Esophagus (tissue), 2 donors: ENCODE results near the gene SRC. TPM values are rescaled to one million over a fixed set of nuclear protein-coding genes. Genes with fewer than 3 reads are reported as not detected.
A peak's percentile ranks its signal among the peaks of the same experiment; 100 is the strongest.

ENCODE experiments used
- H3K27ac ChIP-seq, 2 donors: one replicate each; pipeline ENCODE4 v1.5.1; 2013; ENCODE audit warnings: low read depth in 2 of 2, mild to moderate bottlenecking in 2 of 2, inconsistent platforms in 1 of 2, low read length in 1 of 2, moderate library complexity in 1 of 2
- H3K27me3 ChIP-seq, 2 donors: one replicate each; pipeline ENCODE4 v1.6.1; 2013; ENCODE audit warnings: low read length in 2 of 2, control low read depth in 1 of 2, mild to moderate bottlenecking in 1 of 2; ENCODE audit not compliant: insufficient read depth in 2 of 2, control insufficient read depth in 1 of 2
- H3K36me3 ChIP-seq, 2 donors: one replicate each; pipeline ENCODE4 v1.6.1; 2013; ENCODE audit warnings: low read length in 1 of 2; ENCODE audit not compliant: control insufficient read depth in 2 of 2, insufficient read depth in 2 of 2
- H3K4me1 ChIP-seq, 2 donors: one replicate each; pipeline ENCODE4 v1.6.1; 2013; ENCODE audit warnings: low read length in 1 of 2; ENCODE audit not compliant: control insufficient read depth in 2 of 2, insufficient read depth in 2 of 2
- H3K4me3 ChIP-seq, 2 donors: one replicate each; pipeline ENCODE4 v1.5.1; 2013; ENCODE audit warnings: low read length in 2 of 2, mild to moderate bottlenecking in 2 of 2, low read depth in 1 of 2, moderate library complexity in 1 of 2
- H3K9me3 ChIP-seq, 2 donors: one replicate each; pipeline ENCODE4 v1.6.1; 2013; ENCODE audit warnings: mild to moderate bottlenecking in 2 of 2, low read depth in 1 of 2, low read length in 1 of 2, moderate library complexity in 1 of 2; ENCODE audit not compliant: control insufficient read depth in 2 of 2, insufficient read depth in 1 of 2
- WGBS, 2 donors: extraction: QIAGEN DNeasy Blood & Tissue Kit; methylation state at CpG; one replicate each; pipeline ENCODE4 v1.1.7; 2013; 5-methylcytosine and 5-hydroxymethylcytosine counted together
- polyA plus RNA-seq, 2 donors: library from polyadenylated mRNA; stranded (reverse); fragments of 200-250 nt; gene quantifications; one replicate each; pipeline ENCODE4 v1.2.3, GENCODE V29; 2013
- donor health status: healthy with polysubstance abuse.
- donor health status: Bipolar disorder and iron deficiency.

Gene SRC
- polyA plus RNA-seq, 2 donors: 26.9 to 59.4 TPM

DNA sequence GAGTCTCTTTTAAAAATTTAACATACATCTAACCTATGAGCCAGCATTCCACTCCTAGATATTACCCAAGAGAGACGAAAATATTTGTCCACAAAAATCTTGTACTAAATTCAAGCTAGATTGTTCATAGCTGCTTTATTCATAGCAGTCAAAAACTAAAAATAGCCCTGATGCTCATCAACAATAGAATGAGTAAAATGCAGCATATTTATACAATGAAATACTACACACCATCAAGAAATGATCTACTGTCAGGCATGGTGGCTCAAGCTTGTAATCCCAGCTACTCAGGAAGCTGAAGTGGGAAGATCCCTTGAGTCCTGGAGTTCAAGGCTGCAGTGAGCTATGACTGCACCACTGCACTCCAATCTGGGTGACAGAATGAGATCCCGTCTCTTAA lies 22.0 kb upstream of the SRC start:
- no peak overlapping the region for H3K4me3 ChIP-seq
- no peaks in the 10 kb centered on the region for H3K4me1 ChIP-seq
- H3K27ac ChIP-seq: no peak overlapping the region
- 54 to 68% methylated on average over 2 of the region's 2 CpGs for WGBS, 2 donors
- H3K36me3 ChIP-seq: no peaks in the 10 kb centered on the region
- H3K9me3 ChIP-seq: no peaks in the 10 kb centered on the region
- H3K27me3 ChIP-seq: no peaks in the 10 kb centered on the region

DNA sequence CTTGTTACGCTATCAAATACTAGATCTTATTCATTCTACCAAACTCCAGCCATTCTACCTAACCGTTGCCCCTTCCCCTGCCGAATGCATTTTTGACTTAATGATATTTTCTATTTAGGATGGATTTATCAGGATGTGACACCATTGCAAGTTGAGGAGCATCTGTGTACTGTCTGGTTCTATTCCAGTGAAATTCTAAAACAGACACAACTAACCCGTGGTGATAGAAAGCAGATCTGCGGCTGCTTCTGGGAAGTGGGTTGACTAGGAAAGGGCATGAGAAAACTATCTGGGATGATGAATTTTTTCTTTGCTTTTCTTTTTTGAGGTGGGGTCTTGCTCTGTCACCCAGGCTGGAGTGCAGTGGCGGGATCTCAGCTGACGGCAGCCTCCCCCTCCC lies 20.7 kb upstream of the SRC start:
- no peaks in the 10 kb centered on the region for H3K9me3 ChIP-seq
- H3K4me3 ChIP-seq: no peak overlapping the region
- no peak overlapping the region for H3K27ac ChIP-seq
- no peaks in the 10 kb centered on the region for H3K4me1 ChIP-seq
- 91 to 95% methylated on average over 7 of the region's 7 CpGs for WGBS, 2 donors
- no peaks in the 10 kb centered on the region for H3K36me3 ChIP-seq
- H3K27me3 ChIP-seq: no peaks in the 10 kb centered on the region

DNA sequence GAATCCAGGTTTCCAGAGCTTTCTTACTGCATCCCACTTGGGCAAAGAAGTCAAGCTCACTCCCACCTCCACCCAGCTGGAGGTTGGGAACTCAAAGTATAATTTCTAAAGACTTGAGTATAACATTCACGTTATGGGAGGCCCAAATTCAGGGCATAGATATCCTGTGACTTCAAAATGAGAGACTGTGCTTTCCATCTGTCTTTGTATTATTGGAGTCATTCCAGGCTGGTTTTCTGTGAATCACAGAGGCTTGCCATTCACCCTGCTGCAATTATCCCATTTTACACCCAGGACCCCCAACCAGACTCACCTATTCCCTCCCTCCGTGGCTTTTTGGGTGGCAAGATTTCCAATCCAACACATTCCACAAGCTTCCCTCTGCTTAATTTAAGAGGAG lies 19.3 kb upstream of the SRC start:
- Histone ChIP-seq H3K27me3 (no peaks in the 10 kb centered on the region), H3K27ac (no peak overlapping the region), H3K9me3 (no peaks in the 10 kb centered on the region), H3K36me3 (no peaks in the 10 kb centered on the region), H3K4me1 (no peaks in the 10 kb centered on the region), H3K4me3 (no peak overlapping the region)
- WGBS, 2 donors: 75 to 77% methylated on average over 2 of the region's 2 CpGs

DNA sequence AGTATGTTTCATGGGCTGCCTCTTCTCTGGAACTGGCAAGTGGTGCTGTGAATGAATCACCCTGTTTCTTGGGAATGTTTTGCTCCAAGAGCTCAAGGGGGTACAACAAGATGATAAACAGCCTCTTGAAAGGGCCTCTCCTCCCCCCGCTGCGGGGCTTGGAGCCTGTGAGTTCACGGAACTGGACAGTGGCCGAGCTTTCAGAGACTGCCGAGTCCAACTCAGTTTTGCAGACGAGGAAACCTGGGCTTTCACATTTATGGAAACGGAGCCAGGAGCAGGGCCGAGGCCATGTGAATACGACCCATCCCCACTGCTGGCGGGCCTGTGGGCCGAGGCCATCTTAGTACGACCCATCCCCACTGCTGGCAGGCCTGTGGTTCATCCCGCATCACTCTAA lies 18.2 kb upstream of the SRC start:
- Histone ChIP-seq H3K4me3 (no peak overlapping the region), H3K27me3 (no peaks in the 10 kb centered on the region), H3K36me3 (no peaks in the 10 kb centered on the region), H3K9me3 (no peaks in the 10 kb centered on the region), H3K27ac (peak overlapping the region; percentile 18 to 63), H3K4me1 (peaks cover 5 to 6% of the 10 kb centered on the region in 2 donors)
- 73 to 79% methylated on average over 13 of the region's 13 CpGs for WGBS, 2 donors

DNA sequence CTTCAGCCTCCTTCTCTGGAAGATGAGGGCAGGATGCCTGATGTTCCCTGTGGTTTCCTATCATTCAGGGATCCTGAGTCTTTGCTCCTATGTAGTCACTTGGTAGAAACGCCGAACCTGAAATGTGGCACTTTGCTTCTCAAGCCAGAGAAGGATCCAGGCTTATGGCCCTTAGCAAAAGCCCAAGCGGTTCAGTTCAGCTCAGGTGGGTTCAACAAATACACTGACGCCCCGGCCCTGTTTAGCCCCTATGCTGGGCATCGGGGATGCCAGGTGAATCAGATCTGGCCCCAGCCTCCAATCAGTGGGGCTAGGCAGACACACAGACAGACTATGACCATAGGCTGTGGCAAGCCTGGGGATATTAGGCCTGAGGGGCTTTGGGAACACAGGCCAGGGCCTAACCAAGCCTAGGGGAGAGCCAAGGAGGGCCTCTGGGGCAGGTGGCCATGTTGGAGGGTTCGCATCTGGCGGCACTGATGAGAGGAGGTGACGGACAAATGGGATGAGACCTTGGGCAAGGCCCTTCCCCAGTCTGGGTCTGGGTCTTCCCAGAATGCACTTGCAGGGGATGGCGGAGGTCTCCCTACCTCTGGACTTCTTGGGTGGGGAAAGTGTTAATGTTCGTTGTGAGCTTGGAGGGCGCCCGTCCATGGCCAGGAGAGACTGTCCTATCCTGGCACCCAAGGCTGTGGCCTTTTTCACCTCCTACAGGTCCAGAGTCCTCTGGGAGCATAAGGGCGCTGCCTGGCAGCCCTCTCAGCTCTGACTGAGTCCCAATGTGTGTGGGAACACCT lies 17.6 kb upstream of the SRC start:
- H3K27ac ChIP-seq: peak overlapping the region; percentile 18 to 63

DNA sequence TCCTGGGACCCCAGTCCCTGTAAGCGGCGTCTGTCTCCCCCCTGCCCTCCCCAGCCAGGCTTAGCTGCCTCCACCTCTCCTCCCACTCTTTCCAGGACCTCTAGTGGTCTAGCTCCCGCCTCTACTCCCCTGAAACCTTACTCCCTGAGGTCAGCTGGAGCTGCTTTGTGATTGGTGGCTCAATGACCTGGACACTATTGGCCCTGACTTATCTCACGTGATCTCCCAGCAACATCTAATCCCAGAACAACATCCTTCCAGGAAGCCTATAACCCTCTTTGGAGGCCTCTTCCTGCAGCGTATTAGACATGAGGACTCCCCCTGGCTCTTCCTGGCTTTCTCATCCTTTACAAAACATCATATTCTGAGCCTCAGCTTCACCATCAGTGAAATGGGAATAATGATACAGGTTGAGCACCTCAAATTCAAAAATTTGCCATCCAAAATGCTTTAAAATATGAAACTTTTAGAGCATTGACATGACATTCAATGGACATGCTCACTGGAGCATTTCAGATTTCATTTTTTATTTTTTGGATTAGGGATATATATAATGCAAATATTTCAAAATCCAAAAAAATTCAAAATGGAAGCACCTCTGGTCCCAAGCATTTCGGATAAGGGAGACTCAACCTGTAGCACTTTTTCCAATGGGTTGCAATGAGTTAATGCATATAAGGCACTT lies 16.3 kb upstream of the SRC start:
- Histone ChIP-seq H3K27me3 (no peaks in the 10 kb centered on the region), H3K27ac (no peak overlapping the region), H3K4me3 (no peak overlapping the region), H3K36me3 (no peaks in the 10 kb centered on the region), H3K4me1 (peaks cover 5 to 6% of the 10 kb centered on the region in 2 donors), H3K9me3 (no peaks in the 10 kb centered on the region)
- 80 to 85% methylated on average over 6 of the region's 6 CpGs for WGBS, 2 donors

More for the DNA sequence above, 17.6 kb upstream of the SRC start:
- H3K4me3 ChIP-seq: no peak overlapping the region
- no peaks in the 10 kb centered on the region for H3K36me3 ChIP-seq
- WGBS, 2 donors: 91 to 92% methylated on average over 14 of the region's 14 CpGs
- no peaks in the 10 kb centered on the region for H3K9me3 ChIP-seq
- H3K27me3 ChIP-seq: no peaks in the 10 kb centered on the region
- H3K4me1 ChIP-seq: peaks cover 5 to 6% of the 10 kb centered on the region in 2 donors

DNA sequence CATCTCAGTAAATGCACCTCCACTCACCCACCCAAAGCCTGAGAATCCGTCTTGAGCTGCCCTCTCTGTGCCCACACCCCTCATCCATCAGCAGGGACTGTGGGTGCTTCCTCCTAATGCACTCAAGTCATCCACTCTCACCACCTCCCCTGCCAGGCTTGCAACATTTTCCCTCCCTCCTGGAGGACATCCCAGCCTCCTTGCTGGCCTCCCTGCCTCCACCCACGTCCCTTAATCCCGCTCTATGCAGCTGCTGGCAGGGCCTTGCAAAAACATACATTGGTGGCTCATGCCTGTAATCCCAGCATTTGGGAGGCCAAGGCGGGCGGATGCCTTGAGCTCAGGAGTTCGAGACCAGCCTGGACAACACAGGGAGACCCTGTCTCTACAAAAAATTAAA lies 15.6 kb upstream of the SRC start:
- H3K27me3 ChIP-seq: no peaks in the 10 kb centered on the region
- no peaks in the 10 kb centered on the region for H3K9me3 ChIP-seq
- no peak overlapping the region for H3K27ac ChIP-seq
- H3K4me3 ChIP-seq: no peak overlapping the region
- peaks cover 5 to 6% of the 10 kb centered on the region in 2 donors for H3K4me1 ChIP-seq
- 90% methylated on average over 6 of the region's 6 CpGs for WGBS, 2 donors
- H3K36me3 ChIP-seq: no peaks in the 10 kb centered on the region

DNA sequence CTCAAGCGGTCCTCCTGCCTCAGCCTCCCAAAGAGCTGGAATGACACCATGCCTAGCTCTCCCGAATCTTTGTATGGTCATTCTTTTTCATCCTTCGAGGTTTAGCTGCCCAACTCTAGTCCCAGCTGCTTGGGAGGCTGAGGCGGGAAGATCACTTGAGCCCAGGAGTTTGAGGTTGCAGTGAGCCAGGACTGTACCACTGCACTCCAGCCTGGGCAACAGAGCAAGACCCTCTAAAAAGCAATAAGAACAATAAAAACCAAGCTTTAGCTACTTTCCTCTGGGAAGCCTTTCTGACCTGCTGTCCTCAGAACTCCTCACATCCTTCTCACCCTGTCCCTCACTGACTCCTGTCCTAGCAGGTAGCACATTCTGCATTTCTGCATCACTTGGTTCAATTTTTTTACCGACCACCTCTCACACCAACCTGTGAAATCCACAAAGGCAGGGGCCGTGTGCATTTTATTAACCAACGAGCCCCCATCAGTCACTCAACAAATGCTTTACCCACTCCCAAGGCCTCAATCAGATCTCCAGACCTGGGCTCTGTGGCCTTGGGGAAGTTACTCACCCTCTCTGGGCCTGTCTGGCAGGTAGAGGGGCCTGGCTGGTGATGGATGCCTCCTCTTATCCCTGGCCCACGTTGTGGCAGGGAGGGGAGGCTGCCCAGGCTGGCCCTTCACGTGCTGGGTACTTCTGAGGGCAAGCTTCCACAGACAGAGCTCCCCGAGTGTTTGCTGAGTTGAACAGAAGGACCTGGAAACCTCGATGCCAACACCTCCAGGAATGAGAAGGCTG lies 14.7 kb upstream of the SRC start:
- Histone ChIP-seq H3K4me1 (peaks cover 5 to 11% of the 10 kb centered on the region in 2 donors), H3K27ac (peak overlapping the region; percentile 25 to 69), H3K4me3 (no peak overlapping the region), H3K36me3 (no peaks in the 10 kb centered on the region), H3K27me3 (no peaks in the 10 kb centered on the region), H3K9me3 (no peaks in the 10 kb centered on the region)
- WGBS, 2 donors: 71 to 75% methylated on average over 11 of the region's 11 CpGs

DNA sequence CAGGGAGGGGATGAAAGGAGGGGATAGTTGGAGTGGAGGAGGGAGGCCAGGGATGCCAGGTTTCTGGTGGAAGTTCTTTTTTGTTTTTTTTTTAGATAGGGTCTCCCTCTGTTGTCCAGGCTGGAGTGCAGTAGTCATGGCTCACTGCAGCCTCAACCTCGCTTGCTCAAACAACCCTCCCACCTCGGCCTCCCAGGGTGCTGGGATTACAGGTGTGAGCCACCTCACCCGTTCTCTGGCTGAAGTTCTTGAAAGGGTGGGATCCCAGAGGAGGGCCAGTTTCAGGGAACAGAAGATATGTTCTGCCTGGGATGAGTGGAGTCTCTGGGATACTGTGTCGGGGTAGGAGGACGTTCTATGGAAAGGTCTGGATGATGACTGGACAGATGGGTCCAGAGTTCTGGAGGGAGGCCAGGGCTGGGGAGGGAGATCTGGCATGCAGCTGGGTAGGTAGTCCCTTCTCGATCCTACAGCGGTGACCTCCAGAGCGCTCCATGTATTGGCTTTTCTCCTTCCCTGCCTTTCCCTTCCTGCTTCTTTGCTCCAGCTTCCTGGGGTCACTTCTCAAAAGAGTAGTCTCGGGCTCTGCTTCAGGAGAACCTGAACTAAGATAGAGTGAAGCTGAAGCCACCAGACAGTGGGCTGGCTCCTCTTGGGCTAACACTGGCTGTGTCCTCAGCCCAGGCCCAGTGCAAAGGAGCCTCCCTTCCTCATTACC lies 12.7 kb upstream of the SRC start:
- Histone ChIP-seq H3K27ac (no peak overlapping the region), H3K4me1 (peaks cover 5 to 12% of the 10 kb centered on the region in 2 donors)
- WGBS, 2 donors: 89 to 91% methylated on average over 9 of the region's 9 CpGs

More for the DNA sequence above, 12.7 kb upstream of the SRC start:
- Histone ChIP-seq H3K9me3 (no peaks in the 10 kb centered on the region), H3K36me3 (no peaks in the 10 kb centered on the region), H3K4me3 (no peak overlapping the region), H3K27me3 (no peaks in the 10 kb centered on the region)
